Esophagus squamous epithelium (tissue), 4 donors: ENCODE results near the gene PRRC2B.

Source experiments
- CTCF ChIP-seq, 6 experiments: fragments of 450-650 bp in 4 of 6; fragments of 200-600 bp in 2 of 6; sonication (generic) in 2 of 6; IDR thresholded peaks; one replicate each; pipeline ENCODE4 v1.5.1; 2016 to 2019; ENCODE audit warnings: antibody characterized with exemption in 6 of 6, mild to moderate bottlenecking in 4 of 6, moderate library complexity in 4 of 6
- POLR2A ChIP-seq, 4 donors: fragments of 450-650 bp; IDR thresholded peaks; one replicate each; pipeline ENCODE4 v1.6.1; 2017; ENCODE audit warnings: antibody characterized with exemption in 4 of 4, mild to moderate bottlenecking in 4 of 4, moderate library complexity in 3 of 4

DNA sequence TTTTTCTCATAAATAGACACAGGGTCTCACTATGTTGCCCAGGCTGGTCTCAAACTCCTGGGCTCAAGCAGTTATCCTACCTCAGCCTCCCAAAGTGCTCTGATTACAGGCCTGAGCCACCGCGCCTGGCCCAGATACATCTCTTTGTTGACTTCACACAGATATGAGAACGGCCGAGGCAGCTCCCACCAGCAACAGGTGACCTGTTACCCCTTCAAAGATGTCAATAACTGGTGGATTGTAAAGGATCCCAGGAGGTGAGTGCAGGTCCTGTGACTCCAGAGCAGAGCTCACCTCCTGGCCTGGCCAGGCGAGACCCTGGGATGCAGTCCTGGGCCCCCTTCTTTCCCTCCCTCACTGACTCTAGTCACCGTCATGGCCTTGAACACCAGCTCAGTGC lies 118.0 kb downstream of the PRRC2B start:
- TF ChIP-seq CTCF (IDR thresholded peaks at IDR 0.05): no peak
- TF ChIP-seq POLR2A (IDR thresholded peaks at IDR 0.05): no peak
